Mesendoderm (in vitro differentiated cells): ENCODE measurements around the gene SEPTIN10. TPM values are rescaled to one million over a fixed set of nuclear protein-coding genes. Genes with fewer than 3 reads are reported as not detected.

Source experiments
- DNase-seq: peaks from one replicate; pipeline ENCODE4 v3.0.0; 2013
- H2AK5ac ChIP-seq: 2 replicates; pipeline ENCODE4 v1.6.1; 2013; ENCODE audit warnings: low read length, inconsistent platforms
- H2BK120ac ChIP-seq: 2 replicates; pipeline ENCODE4 v1.6.1; 2013; ENCODE audit warnings: low read depth, mild to moderate bottlenecking, low read length, moderate library complexity, mixed read lengths
- H2BK15ac ChIP-seq: replicated peaks from 2 replicates; pipeline ENCODE4 v1.6.1; 2013; ENCODE audit warnings: low read depth, mild to moderate bottlenecking, moderate library complexity
- H2BK5ac ChIP-seq: 2 replicates; pipeline ENCODE4 v1.6.1; 2013; ENCODE audit warnings: low read length, inconsistent platforms
- H3K18ac ChIP-seq: 2 replicates; pipeline ENCODE4 v1.6.1; 2013; ENCODE audit warnings: mild to moderate bottlenecking, low read length, mixed read lengths
- H3K23ac ChIP-seq: one replicate; pipeline ENCODE4 v1.6.1; 2013; ENCODE audit warnings: low read length
- H3K27ac ChIP-seq: 2 replicates; pipeline ENCODE4 v1.5.1; 2013; ENCODE audit warnings: low read depth, mild to moderate bottlenecking, inconsistent platforms, low read length, moderate library complexity
- H3K27me3 ChIP-seq: 2 replicates; pipeline ENCODE4 v1.6.1; 2013; ENCODE audit warnings: low read length, control low read depth, mild to moderate bottlenecking, inconsistent platforms; ENCODE audit not compliant: insufficient read depth, poor library complexity
- H3K36me3 ChIP-seq: 2 replicates; pipeline ENCODE4 v1.6.1; 2013; ENCODE audit warnings: low read length, inconsistent platforms; ENCODE audit not compliant: control insufficient read depth, insufficient read depth
- H3K4ac ChIP-seq: one replicate; pipeline ENCODE4 v1.6.1; 2013; ENCODE audit warnings: low read depth, mild to moderate bottlenecking, low read length, moderate library complexity
- H3K4me1 ChIP-seq: 2 replicates; pipeline ENCODE4 v1.6.1; 2013; ENCODE audit warnings: low read depth, low read length, inconsistent platforms; ENCODE audit not compliant: control insufficient read depth
- H3K4me2 ChIP-seq: 2 replicates; pipeline ENCODE4 v1.6.1; 2013; ENCODE audit warnings: low read length
- H3K4me3 ChIP-seq: 2 replicates; pipeline ENCODE4 v1.5.1; 2013; ENCODE audit warnings: mild to moderate bottlenecking, low read length
- H3K56ac ChIP-seq: one replicate; pipeline ENCODE4 v1.6.1; 2013; ENCODE audit warnings: low read length
- H3K79me1 ChIP-seq: 2 replicates; pipeline ENCODE4 v1.6.1; 2013; ENCODE audit warnings: low read length, inconsistent platforms
- H3K79me2 ChIP-seq: 2 replicates; pipeline ENCODE4 v1.6.1; 2013; ENCODE audit warnings: mild to moderate bottlenecking, low read length; ENCODE audit not compliant: control insufficient read depth, insufficient read depth
- H3K9ac ChIP-seq: 2 replicates; pipeline ENCODE4 v1.6.1; 2013; ENCODE audit warnings: low read length, inconsistent platforms
- H4K5ac ChIP-seq: one replicate; pipeline ENCODE4 v1.6.1; 2013; ENCODE audit warnings: low read length
- H4K8ac ChIP-seq: one replicate; pipeline ENCODE4 v1.6.1; 2013; ENCODE audit warnings: low read depth, mild to moderate bottlenecking, control low read depth, low read length, moderate library complexity
- WGBS: extraction: QIAGEN DNeasy Blood & Tissue Kit; methylation state at CpG from one replicate; pipeline ENCODE4 v1.1.7; 2013; ENCODE audit warnings: low lambda C conversion rate, missing lambda C conversion rate; ENCODE audit not compliant: insufficient coverage; ENCODE audit errors: extremely low coverage; 5-methylcytosine and 5-hydroxymethylcytosine counted together
- polyA plus RNA-seq, 2 experiments: library from polyadenylated mRNA; stranded (reverse); fragments of 200-250 nt; gene quantifications; one replicate each; pipeline ENCODE4 v1.2.3, GENCODE V29; 2013

The SEPTIN10 gene
- polyA plus RNA-seq (2013, experiment 1 of 2), result 77.3 TPM
- polyA plus RNA-seq (2013, experiment 2 of 2), result 78.7 TPM

GRCh38 chr2:109613922-109614714, at the start of gene SEPTIN10, which contains the start of gene SOWAHC:
Gene SEPTIN10, minus strand, starts transcription at chr2:109613966. Its CDS starts 139 bp downstream, at chr2:109613827.
Gene SOWAHC, plus strand, starts transcription at chr2:109614364. Its CDS starts 126 bp downstream, at chr2:109614490.
- peak within 1 kb of the TSS; percentile 62 for H2AK5ac ChIP-seq
- no peak within 1 kb of the TSS for H4K5ac ChIP-seq
- H3K79me2 ChIP-seq, result peaks cover 60% of the 10 kb centered on the region
- H3K18ac ChIP-seq, result peak within 1 kb of the TSS; percentile 99
- peak; percentile 100 for DNase-seq
- H3K23ac ChIP-seq, result peak within 1 kb of the TSS; percentile 87
- H2BK120ac ChIP-seq, result peak within 1 kb of the TSS; percentile 84
- H4K8ac ChIP-seq, result no peak within 1 kb of the TSS
- WGBS, result no CpG with 5 or more reads among the region's 104 CpGs
- H3K4ac ChIP-seq, result peak within 1 kb of the TSS; percentile 99
- H3K4me3 ChIP-seq, result peak within 1 kb of the TSS; percentile 96
- peaks cover 9% of the 10 kb centered on the region for H3K79me1 ChIP-seq
- H3K27ac ChIP-seq, result peak within 1 kb of the TSS; percentile 100
- H2BK15ac ChIP-seq, result peak within 1 kb of the TSS; percentile 48
- peak within 1 kb of the TSS; percentile 98 for H3K9ac ChIP-seq
- H3K27me3 ChIP-seq, result no peaks in the 10 kb centered on the region
- peak within 1 kb of the TSS; percentile 85 for H2BK5ac ChIP-seq
- H3K56ac ChIP-seq, result peak within 1 kb of the TSS; percentile 98
- H3K4me2 ChIP-seq, result peak within 1 kb of the TSS; percentile 63
- no peaks in the 10 kb centered on the region for H3K36me3 ChIP-seq
- peaks cover 7% of the 10 kb centered on the region for H3K4me1 ChIP-seq

- Histone ChIP-seq H3K4ac (no peak overlapping the region), H3K79me2 (no peaks in the 10 kb centered on the region), H2BK5ac (no peak overlapping the region), H3K56ac (no peak overlapping the region), H3K4me2 (no peak overlapping the region), H3K4me1 (no peaks in the 10 kb centered on the region), H3K36me3 (no peaks in the 10 kb centered on the region), H3K27me3 (no peaks in the 10 kb centered on the region), H3K79me1 (no peaks in the 10 kb centered on the region), H4K5ac (no peak overlapping the region), H2AK5ac (no peak overlapping the region), H3K27ac (no peak overlapping the region), H3K23ac (no peak overlapping the region), H2BK15ac (no peak overlapping the region), H3K4me3 (no peak overlapping the region), H4K8ac (no peak overlapping the region), H3K18ac (no peak overlapping the region), H3K9ac (no peak overlapping the region), H2BK120ac (no peak overlapping the region)
- peak; percentile 63 for DNase-seq
Observed at GRCh38 chr2:109662889-109663288, 49.1 kb upstream of the SEPTIN10 start.

- no peak overlapping the region for H4K8ac ChIP-seq
- no peaks in the 10 kb centered on the region for H3K79me1 ChIP-seq
- H3K4me1 ChIP-seq, result no peaks in the 10 kb centered on the region
- no peak for DNase-seq
- no peak overlapping the region for H2BK5ac ChIP-seq
- H3K23ac ChIP-seq, result no peak overlapping the region
- H2BK15ac ChIP-seq, result no peak overlapping the region
- WGBS, result no CpG with 5 or more reads among the region's 3 CpGs
- H3K27ac ChIP-seq, result no peak overlapping the region
- H4K5ac ChIP-seq, result no peak overlapping the region
- no peaks in the 10 kb centered on the region for H3K27me3 ChIP-seq
- H3K79me2 ChIP-seq, result no peaks in the 10 kb centered on the region
- H3K4me2 ChIP-seq, result no peak overlapping the region
- no peak overlapping the region for H2AK5ac ChIP-seq
- H3K4ac ChIP-seq, result no peak overlapping the region
- H3K9ac ChIP-seq, result no peak overlapping the region
- H2BK120ac ChIP-seq, result no peak overlapping the region
- H3K18ac ChIP-seq, result no peak overlapping the region
- no peak overlapping the region for H3K4me3 ChIP-seq
- H3K56ac ChIP-seq, result no peak overlapping the region
- H3K36me3 ChIP-seq, result no peaks in the 10 kb centered on the region
Observed at GRCh38 chr2:109660046-109660860, 46.5 kb upstream of the SEPTIN10 start.

GRCh38 chr2:109659396-109660045, 45.8 kb upstream of the SEPTIN10 start:
- no CpG with 5 or more reads among the region's 9 CpGs for WGBS
- H3K4ac ChIP-seq, result no peak overlapping the region
- H2BK5ac ChIP-seq, result no peak overlapping the region
- DNase-seq, result no peak
- H3K27ac ChIP-seq, result no peak overlapping the region
- no peak overlapping the region for H3K4me2 ChIP-seq
- H3K4me3 ChIP-seq, result no peak overlapping the region
- H3K9ac ChIP-seq, result no peak overlapping the region
- H3K4me1 ChIP-seq, result no peaks in the 10 kb centered on the region
- H3K79me2 ChIP-seq, result no peaks in the 10 kb centered on the region
- H3K79me1 ChIP-seq, result no peaks in the 10 kb centered on the region
- no peak overlapping the region for H3K23ac ChIP-seq
- no peaks in the 10 kb centered on the region for H3K36me3 ChIP-seq
- no peak overlapping the region for H3K56ac ChIP-seq
- H2BK15ac ChIP-seq, result no peak overlapping the region
- H3K18ac ChIP-seq, result peak overlapping the region; percentile 14
- no peak overlapping the region for H4K5ac ChIP-seq
- no peak overlapping the region for H2BK120ac ChIP-seq
- no peaks in the 10 kb centered on the region for H3K27me3 ChIP-seq
- H4K8ac ChIP-seq, result no peak overlapping the region
- H2AK5ac ChIP-seq, result no peak overlapping the region

- no peak overlapping the region for H3K27ac ChIP-seq
- no peaks in the 10 kb centered on the region for H3K36me3 ChIP-seq
- H2BK5ac ChIP-seq, result no peak overlapping the region
- H3K4me3 ChIP-seq, result no peak overlapping the region
- no peaks in the 10 kb centered on the region for H3K4me1 ChIP-seq
- H4K5ac ChIP-seq, result no peak overlapping the region
- no peak overlapping the region for H3K4me2 ChIP-seq
- no peak for DNase-seq
- no peak overlapping the region for H3K23ac ChIP-seq
- H3K4ac ChIP-seq, result no peak overlapping the region
- H3K56ac ChIP-seq, result no peak overlapping the region
- no peak overlapping the region for H2AK5ac ChIP-seq
- H2BK15ac ChIP-seq, result no peak overlapping the region
- no peak overlapping the region for H3K9ac ChIP-seq
- H3K18ac ChIP-seq, result no peak overlapping the region
- H2BK120ac ChIP-seq, result no peak overlapping the region
- no peaks in the 10 kb centered on the region for H3K79me2 ChIP-seq
- no peak overlapping the region for H4K8ac ChIP-seq
- no CpG with 5 or more reads among the region's 3 CpGs for WGBS
- H3K27me3 ChIP-seq, result no peaks in the 10 kb centered on the region
- H3K79me1 ChIP-seq, result no peaks in the 10 kb centered on the region
Observed at GRCh38 chr2:109655287-109655686, 41.5 kb upstream of the SEPTIN10 start.
